ENCODE data around the gene BBOX1.

Gene BBOX1

GRCh38 chr11:27138716-27139115 is 98.1 kb downstream of the BBOX1 start:
- no peak for TF ChIP-seq CTCF (IDR thresholded peaks at IDR 0.05; ENCODE audit: low read length, missing control alignments)
- no peak for DNase-seq (ENCODE audit: low read depth)
- no peak overlapping the region for H3K4me3 ChIP-seq (replicated peaks; ENCODE audit: low read depth, low read length)

GRCh38 chr11:27139742-27140367 is 99.2 kb downstream of the BBOX1 start:
- peak; percentile 43 for DNase-seq (ENCODE audit: low read depth)
- no peak for TF ChIP-seq CTCF (IDR thresholded peaks at IDR 0.05; ENCODE audit: low read length, missing control alignments)
- no peak overlapping the region for H3K4me3 ChIP-seq (replicated peaks; ENCODE audit: low read depth, low read length)

GRCh38 chr11:27141576-27141975 is 101.0 kb downstream of the BBOX1 start:
- DNase-seq (ENCODE audit: low read depth) = no peak
- H3K4me3 ChIP-seq (replicated peaks; ENCODE audit: low read depth, low read length) = no peak overlapping the region
- TF ChIP-seq CTCF (IDR thresholded peaks at IDR 0.05; ENCODE audit: low read length, missing control alignments) = no peak

GRCh38 chr11:27147916-27148315 is 107.3 kb downstream of the BBOX1 start:
- no peak for DNase-seq (ENCODE audit: low read depth)
- no peak overlapping the region for H3K4me3 ChIP-seq (replicated peaks; ENCODE audit: low read depth, low read length)
- TF ChIP-seq CTCF (IDR thresholded peaks at IDR 0.05; ENCODE audit: low read length, missing control alignments) = no peak

- H3K4me3 ChIP-seq (replicated peaks; ENCODE audit: low read depth, low read length) = no peak overlapping the region
- no peak for TF ChIP-seq CTCF (IDR thresholded peaks at IDR 0.05; ENCODE audit: low read length, missing control alignments)
- no peak for DNase-seq (ENCODE audit: low read depth)
Observed at GRCh38 chr11:27148506-27148905, 107.9 kb downstream of the BBOX1 start.

GRCh38 chr11:27150098-27150497 is 109.5 kb downstream of the BBOX1 start:
- TF ChIP-seq CTCF (IDR thresholded peaks at IDR 0.05; ENCODE audit: low read length, missing control alignments) = no peak
- DNase-seq (ENCODE audit: low read depth) = no peak
- no peak overlapping the region for H3K4me3 ChIP-seq (replicated peaks; ENCODE audit: low read depth, low read length)

GRCh38 chr11:27153136-27153535 is 112.5 kb downstream of the BBOX1 start:
- DNase-seq (ENCODE audit: low read depth) = no peak
- no peak for TF ChIP-seq CTCF (IDR thresholded peaks at IDR 0.05; ENCODE audit: low read length, missing control alignments)

More at GRCh38 chr11:27153136-27153535, 112.5 kb downstream of the BBOX1 start:
- no peak overlapping the region for H3K4me3 ChIP-seq (replicated peaks; ENCODE audit: low read depth, low read length)
